Lung (tissue), 12 donors: Measurements from ENCODE around the gene ARL6IP4. TPM values are rescaled to one million over a fixed set of nuclear protein-coding genes. Genes with fewer than 3 reads are reported as not detected.

ENCODE experiments used
- ATAC-seq: fragments of 200-7000 bp; cut with Tn5 transposase; one replicate; pipeline ENCODE4 v1.9.1; 2020; ENCODE audit warnings: moderate number of reproducible peaks; ENCODE audit not compliant: insufficient read depth, low FRiP score
- DNase-seq, 3 donors: peaks; one replicate each; pipeline ENCODE4 v3.0.0-alpha.2; 2013 to 2017
- H3K27ac ChIP-seq, 2 donors: one replicate each; pipeline ENCODE4 v1.5.1; 2013; ENCODE audit warnings: mild to moderate bottlenecking in 2 of 2, moderate library complexity in 2 of 2, control low read depth in 1 of 2, inconsistent platforms in 1 of 2, low read depth in 1 of 2, low read length in 1 of 2
- H3K27me3 ChIP-seq, 3 donors: one replicate each; pipeline ENCODE4 v1.5.1; 2013; ENCODE audit warnings: low read length in 2 of 3; ENCODE audit not compliant: control insufficient read depth in 3 of 3, insufficient read depth in 3 of 3
- H3K36me3 ChIP-seq, 4 donors: one replicate each; pipeline ENCODE4 v1.5.1; 2013; ENCODE audit warnings: low read length in 4 of 4, mild to moderate bottlenecking in 1 of 4, moderate library complexity in 1 of 4; ENCODE audit not compliant: control insufficient read depth in 4 of 4, insufficient read depth in 4 of 4
- H3K4me1 ChIP-seq, 5 donors: one replicate each; pipeline ENCODE4 v1.5.1; 2013; ENCODE audit warnings: low read length in 5 of 5, mild to moderate bottlenecking in 2 of 5, moderate library complexity in 1 of 5; ENCODE audit not compliant: control insufficient read depth in 5 of 5, insufficient read depth in 5 of 5
- H3K4me3 ChIP-seq: one replicate; pipeline ENCODE4 v1.5.1; 2013; ENCODE audit warnings: mild to moderate bottlenecking, control low read depth, moderate library complexity
- H3K9ac ChIP-seq, 2 donors: one replicate each; pipeline ENCODE4 v1.5.1; 2013; ENCODE audit warnings: low read length in 2 of 2, control low read depth in 1 of 2; ENCODE audit not compliant: insufficient read depth in 1 of 2
- H3K9me3 ChIP-seq, 4 donors: one replicate each; pipeline ENCODE4 v1.5.1; 2013; ENCODE audit warnings: low read length in 3 of 4, mild to moderate bottlenecking in 1 of 4, moderate library complexity in 1 of 4; ENCODE audit not compliant: control insufficient read depth in 4 of 4, insufficient read depth in 3 of 4
- WGBS, 2 donors: extraction: QIAGEN DNeasy Blood & Tissue Kit; methylation state at CpG; one replicate each; pipeline ENCODE4 v1.1.7; 2013; 5-methylcytosine and 5-hydroxymethylcytosine counted together
- polyA plus RNA-seq, 2 donors: library from polyadenylated mRNA; stranded (reverse); fragments of 200-250 nt; gene quantifications; one replicate each; pipeline ENCODE4 v1.2.1, GENCODE V29; 2013
- total RNA-seq, 2 donors: library from RNA; depleted of rRNA in 1 of 2; stranded (reverse); fragments of >200 nt in 1 of 2; gene quantifications; one replicate each; pipeline ENCODE4 v1.2.1, GENCODE V29; 2014 to 2021
- TF ChIP-seq, protein P1 (sequence below): IDR thresholded peaks from 2 replicates; pipeline ENCODE4 v1.5.1; 2012; ENCODE audit warnings: mild to moderate bottlenecking; ENCODE audit errors: control extremely low read depth, extremely low read depth
- donor health status: control.
- donor health status: control.
- donor health status: Bipolar disorder and iron deficiency.
- donor health status: healthy.
- donor health status: DM: yes; HTN: yes; CAD: no.

Gene ARL6IP4
- total and polyA plus RNA-seq, 4 donors = 83.6 to 354 (median 192) TPM

DNA sequence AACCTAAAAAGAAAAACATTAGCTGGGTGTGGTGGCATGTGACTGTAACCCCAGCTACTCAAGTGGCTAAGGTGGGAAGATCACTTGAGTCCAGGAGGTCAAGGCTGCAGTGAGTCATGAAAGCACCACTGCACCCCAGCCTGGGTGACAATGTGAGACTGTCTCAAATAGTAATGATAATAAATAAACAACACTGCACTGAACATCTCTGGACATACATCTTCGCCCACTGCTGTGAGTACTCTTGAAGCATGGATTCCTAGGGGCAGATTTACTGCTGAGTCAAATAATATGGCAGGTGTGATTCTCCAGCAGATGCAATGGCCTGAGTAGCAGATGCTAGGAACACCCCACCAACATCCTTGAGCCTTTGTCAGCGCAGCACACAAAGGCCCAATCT lies 37.8 kb upstream of the ARL6IP4 start:
- Histone ChIP-seq H3K4me1 (peaks cover 0 to 20% (median 0%) of the 10 kb centered on the region in 5 donors), H3K36me3 (no peaks in the 10 kb centered on the region), H3K9ac (no peak overlapping the region), H3K27me3 (no peaks in the 10 kb centered on the region), H3K27ac (peak overlapping the region; percentile 21 to 68), H3K4me3 (no peak overlapping the region), H3K9me3 (peaks cover 0 to 2% (median 0%) of the 10 kb centered on the region in 4 donors)
- TF ChIP-seq, protein P1, sequence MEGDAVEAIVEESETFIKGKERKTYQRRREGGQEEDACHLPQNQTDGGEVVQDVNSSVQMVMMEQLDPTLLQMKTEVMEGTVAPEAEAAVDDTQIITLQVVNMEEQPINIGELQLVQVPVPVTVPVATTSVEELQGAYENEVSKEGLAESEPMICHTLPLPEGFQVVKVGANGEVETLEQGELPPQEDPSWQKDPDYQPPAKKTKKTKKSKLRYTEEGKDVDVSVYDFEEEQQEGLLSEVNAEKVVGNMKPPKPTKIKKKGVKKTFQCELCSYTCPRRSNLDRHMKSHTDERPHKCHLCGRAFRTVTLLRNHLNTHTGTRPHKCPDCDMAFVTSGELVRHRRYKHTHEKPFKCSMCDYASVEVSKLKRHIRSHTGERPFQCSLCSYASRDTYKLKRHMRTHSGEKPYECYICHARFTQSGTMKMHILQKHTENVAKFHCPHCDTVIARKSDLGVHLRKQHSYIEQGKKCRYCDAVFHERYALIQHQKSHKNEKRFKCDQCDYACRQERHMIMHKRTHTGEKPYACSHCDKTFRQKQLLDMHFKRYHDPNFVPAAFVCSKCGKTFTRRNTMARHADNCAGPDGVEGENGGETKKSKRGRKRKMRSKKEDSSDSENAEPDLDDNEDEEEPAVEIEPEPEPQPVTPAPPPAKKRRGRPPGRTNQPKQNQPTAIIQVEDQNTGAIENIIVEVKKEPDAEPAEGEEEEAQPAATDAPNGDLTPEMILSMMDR = no peak
- no peak for ATAC-seq
- WGBS, 2 donors = 79 to 90% methylated on average over 2 of the region's 2 CpGs
- DNase-seq = no peak

DNA sequence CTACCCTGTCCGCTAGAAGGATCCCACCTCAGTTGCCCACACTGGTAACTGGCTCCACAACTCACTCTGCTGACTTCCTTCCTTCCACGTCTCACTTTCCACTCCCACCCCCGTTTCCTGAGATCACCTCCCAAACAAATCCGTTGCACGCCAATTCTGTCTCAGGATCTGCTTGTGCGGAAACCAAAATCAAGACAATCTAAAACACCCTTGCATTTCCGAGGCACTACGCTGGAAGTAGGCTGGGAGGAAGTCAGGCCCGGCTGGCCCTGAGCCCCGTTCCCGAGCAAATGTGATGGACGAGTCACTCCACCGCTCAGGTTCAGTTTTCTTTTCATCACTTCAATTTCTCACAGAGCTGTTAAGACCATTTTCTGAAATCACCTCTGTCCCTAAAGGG lies 37.3 kb upstream of the ARL6IP4 start:
- H3K27me3 ChIP-seq = no peaks in the 10 kb centered on the region
- H3K36me3 ChIP-seq = no peaks in the 10 kb centered on the region
- peaks cover 0 to 23% (median 0%) of the 10 kb centered on the region in 5 donors for H3K4me1 ChIP-seq
- ATAC-seq = no peak
- peak in 1 of 3 donors; percentile 44 for DNase-seq
- no peak overlapping the region for H3K9ac ChIP-seq
- 35 to 49% methylated on average over 13 of the region's 13 CpGs for WGBS, 2 donors
- H3K27ac ChIP-seq = peak overlapping the region; percentile 21 to 68
- TF ChIP-seq, protein P1 = no peak
- peaks cover 0 to 2% (median 0%) of the 10 kb centered on the region in 4 donors for H3K9me3 ChIP-seq
- no peak overlapping the region for H3K4me3 ChIP-seq

DNA sequence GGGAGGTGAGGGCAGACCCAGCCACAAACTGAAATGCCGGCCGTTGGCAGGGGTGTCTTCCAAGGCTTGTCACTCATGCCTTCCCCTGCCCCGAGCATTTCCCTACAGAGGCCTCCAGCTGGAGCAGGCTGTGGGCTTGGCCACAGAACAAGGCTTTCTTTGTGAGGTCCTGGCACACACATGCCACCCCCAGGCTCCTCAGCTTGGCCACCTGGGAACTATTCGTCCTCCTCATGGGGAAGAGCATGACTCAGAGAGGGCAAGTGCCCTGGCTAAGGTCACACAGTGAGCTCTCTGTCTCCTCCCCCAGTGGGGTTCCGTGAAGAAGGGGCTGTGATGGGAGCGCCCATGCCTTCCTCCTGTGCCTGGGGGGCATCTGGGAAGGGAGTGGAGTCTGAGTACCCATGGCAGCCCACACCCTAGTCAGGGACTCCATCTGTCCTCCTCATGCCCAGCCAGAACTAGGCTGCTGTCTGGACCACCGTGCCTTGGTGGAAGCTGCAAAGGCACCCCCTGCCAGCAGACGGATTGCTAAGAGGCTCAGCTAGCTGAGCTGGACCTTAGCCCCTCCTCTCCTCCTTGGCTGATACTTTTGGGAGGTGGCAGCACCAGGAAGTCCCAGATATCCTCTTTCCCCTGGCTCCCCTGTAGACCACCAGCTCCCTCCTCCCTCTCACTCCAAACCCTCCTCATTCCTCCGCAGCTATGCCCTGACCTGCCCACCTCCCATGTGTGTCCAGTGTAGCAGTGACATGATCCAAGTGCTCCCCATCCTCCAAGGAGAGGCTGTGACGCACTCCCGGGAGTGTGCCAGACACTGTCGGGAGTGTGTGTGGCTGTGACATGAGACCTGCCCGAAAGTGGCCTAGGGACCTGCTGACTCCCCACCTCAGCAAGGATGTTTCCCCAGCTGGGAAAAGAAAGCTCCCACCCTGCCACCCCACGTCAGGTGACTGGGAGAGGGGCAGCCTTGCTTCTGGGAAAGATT lies 35.6 kb upstream of the ARL6IP4 start:
- DNase-seq = peak; percentile 21 to 46 (median 39)
- Histone ChIP-seq H3K27me3 (no peaks in the 10 kb centered on the region), H3K36me3 (no peaks in the 10 kb centered on the region), H3K4me3 (no peak overlapping the region), H3K9ac (no peak overlapping the region), H3K9me3 (peaks cover 0 to 2% (median 0%) of the 10 kb centered on the region in 4 donors), H3K4me1 (peaks cover 0 to 23% (median 0%) of the 10 kb centered on the region in 5 donors), H3K27ac (peak overlapping the region in 1 of 2 donors; percentile 68)
- TF ChIP-seq, protein P1 = no peak
- no peak for ATAC-seq
- 77 to 90% methylated on average over 12 to 14 of the region's 14 CpGs for WGBS, 2 donors
